Spleen (tissue), 11 donors: ENCODE results near the gene TBC1D22A. TPM values are rescaled to one million over a fixed set of nuclear protein-coding genes. Genes with fewer than 3 reads are reported as not detected.

Experiments
- DNase-seq: peaks from one replicate; pipeline ENCODE4 v3.0.0-alpha.2; 2020
- H3K27ac ChIP-seq, 8 donors: fragments of 200-600 bp; sonication (generic) in 7 of 8; 1 replicate in 4 of 8; 2 replicates in 4 of 8; pipeline versions ENCODE4 v1.5.0 to v1.8.0; 2016 to 2021; ENCODE audit warnings: inconsistent platforms in 4 of 8, mild to moderate bottlenecking in 4 of 8, moderate library complexity in 1 of 8
- H3K27me3 ChIP-seq, 7 donors: fragments of 200-600 bp; sonication (generic) in 6 of 7; replicated peaks in 1 of 7; 1 replicate in 4 of 7; 2 replicates in 3 of 7; pipeline versions ENCODE4 v1.5.0 to v1.8.0; 2016 to 2021; ENCODE audit warnings: inconsistent platforms in 3 of 7, mild to moderate bottlenecking in 1 of 7
- H3K36me3 ChIP-seq, 6 donors: fragments of 200-600 bp; sonication (generic) in 5 of 6; 1 replicate in 4 of 6; 2 replicates in 2 of 6; pipeline versions ENCODE4 v1.5.0 to v1.8.0; 2016 to 2021; ENCODE audit warnings: inconsistent platforms in 2 of 6
- H3K4me1 ChIP-seq, 6 donors: fragments of 200-600 bp; sonication (generic) in 5 of 6; 1 replicate in 3 of 6; 2 replicates in 3 of 6; pipeline versions ENCODE4 v1.5.0 to v1.8.0; 2016 to 2021; ENCODE audit warnings: inconsistent platforms in 3 of 6
- H3K4me3 ChIP-seq, 8 donors: fragments of 200-600 bp; sonication (generic) in 7 of 8; 1 replicate in 4 of 8; 2 replicates in 4 of 8; pipeline versions ENCODE4 v1.5.0 to v1.8.0; 2016 to 2021; ENCODE audit warnings: inconsistent platforms in 4 of 8, mild to moderate bottlenecking in 4 of 8, moderate library complexity in 2 of 8
- H3K9me3 ChIP-seq, 8 donors: fragments of 200-600 bp; sonication (generic) in 7 of 8; 1 replicate in 4 of 8; 2 replicates in 4 of 8; pipeline versions ENCODE4 v1.5.0 to v1.8.0; 2016 to 2021; ENCODE audit warnings: inconsistent platforms in 4 of 8
- CTCF ChIP-seq, 11 experiments: fragments of 200-600 bp in 7 of 11; fragments of 450-650 bp in 4 of 11; sonication (generic) in 4 of 11; IDR thresholded peaks in 8 of 11; conservative IDR thresholded peaks in 3 of 11; 1 replicate in 7 of 11; 2 replicates in 4 of 11; pipeline versions ENCODE4 v1.4.0 to v1.8.0; 2016 to 2021; ENCODE audit warnings: antibody characterized with exemption in 11 of 11, inconsistent platforms in 4 of 11, mild to moderate bottlenecking in 1 of 11
- POLR2A ChIP-seq, 3 donors: fragments of 450-650 bp; IDR thresholded peaks; one replicate each; pipeline ENCODE4 v1.5.1; 2017; ENCODE audit warnings: antibody characterized with exemption in 3 of 3, mild to moderate bottlenecking in 1 of 3
- POLR2AphosphoS5 ChIP-seq, 3 donors: sonication (generic); formaldehyde crosslinking; IDR thresholded peaks; one replicate each; pipeline ENCODE4 v1.5.1; 2017; ENCODE audit warnings: antibody characterized with exemption in 3 of 3
- WGBS, 5 donors: extraction: QIAGEN DNeasy Blood & Tissue Kit in 3 of 5; methylation state at CpG; one replicate each; pipeline versions ENCODE4 v1.1.5 to v1.1.7; 2013 to 2018; 5-methylcytosine and 5-hydroxymethylcytosine counted together
- intact Hi-C: fragments of 100-400 bp; cut with DNase I; formaldehyde crosslinking; loops from one replicate; pipeline ENCODE4 v1.15.0; 2023; ENCODE audit warnings: low total_unique reads
- polyA plus RNA-seq, 3 donors: library from polyadenylated mRNA; stranded (reverse); fragments of 200-250 nt; gene quantifications; one replicate each; pipeline ENCODE4 v1.2.1, GENCODE V29; 2013
- total RNA-seq, 7 donors: library from RNA; depleted of rRNA in 3 of 7; stranded (reverse); fragments of >200 nt in 3 of 7; fragmentation: NEBNext Ultra II Directional in 4 of 7; extraction: Animal tissue kit (Norgen Biotek cat#: 25700) in 4 of 7; gene quantifications; one replicate each; pipeline versions ENCODE4 v1.1.0 to v1.2.1, GENCODE V29; 2016 to 2021
- donor health status: healthy with polysubstance abuse.
- donor health status: DM: no; HTN: no; CAD: no; lungs with moderate emphysema.
- donor health status: DM: no; HTN: no; CAD: no.
- donor health status: Bipolar disorder and iron deficiency.
- donor health status: healthy.
- donor health status: DM: no; HTN: no; CAD: no.
- donor health status: DM: yes; HTN: yes; CAD: no.

The TBC1D22A gene
- total and polyA plus RNA-seq, 10 donors: 17.2 to 66.9 (median 49.6) TPM

- Histone ChIP-seq H3K27ac (no peak overlapping the region), H3K36me3 (peaks cover 0 to 29% (median 0%) of the 10 kb centered on the region in 6 donors), H3K4me1 (peaks cover 0 to 30% (median 11%) of the 10 kb centered on the region in 6 donors), H3K9me3 (peaks cover 0 to 8% (median 0%) of the 10 kb centered on the region in 8 donors), H3K4me3 (no peak overlapping the region), H3K27me3 (no peaks in the 10 kb centered on the region)
- WGBS, 5 donors: 93 to 98% (median 96%) methylated on average over 11 to 13 of the region's 13 CpGs
- no peak for TF ChIP-seq POLR2AphosphoS5 (IDR thresholded peaks at IDR 0.05)
- no peak for TF ChIP-seq POLR2A (IDR thresholded peaks at IDR 0.05)
- TF ChIP-seq CTCF (IDR thresholded peaks at IDR 0.05 in 8 of 11, conservative IDR thresholded peaks at IDR 0.05 in 3 of 11): no peak
- intact Hi-C loops: no loop called here
- DNase-seq: no peak
Observed at GRCh38 chr22:47149976-47150375, 387.5 kb downstream of the TBC1D22A start.

- intact Hi-C loops: no loop called here
- peaks cover 0 to 8% (median 0%) of the 10 kb centered on the region in 8 donors for H3K9me3 ChIP-seq
- no peak for DNase-seq
- peaks cover 0 to 33% (median 11%) of the 10 kb centered on the region in 6 donors for H3K4me1 ChIP-seq
- WGBS, 5 donors: 92 to 96% (median 94%) methylated on average over 16 to 21 of the region's 21 CpGs
- no peaks in the 10 kb centered on the region for H3K27me3 ChIP-seq
- H3K4me3 ChIP-seq: no peak overlapping the region
- no peak overlapping the region for H3K27ac ChIP-seq
- peaks cover 0 to 33% (median 0%) of the 10 kb centered on the region in 6 donors for H3K36me3 ChIP-seq
- no peak for TF ChIP-seq POLR2A (IDR thresholded peaks at IDR 0.05)
Observed at GRCh38 chr22:47150426-47150825, 388.0 kb downstream of the TBC1D22A start.

- WGBS, 5 donors: 95 to 97% (median 95%) methylated on average over 16 to 19 of the region's 19 CpGs
- intact Hi-C loops: no loop called here
- Histone ChIP-seq H3K27ac (no peak overlapping the region), H3K27me3 (no peaks in the 10 kb centered on the region), H3K4me3 (no peak overlapping the region), H3K36me3 (peaks cover 0 to 38% (median 0%) of the 10 kb centered on the region in 6 donors), H3K4me1 (peaks cover 0 to 33% (median 11%) of the 10 kb centered on the region in 6 donors), H3K9me3 (peaks cover 0 to 8% (median 0%) of the 10 kb centered on the region in 8 donors)
- TF ChIP-seq POLR2AphosphoS5 (IDR thresholded peaks at IDR 0.05) (no peak), POLR2A (IDR thresholded peaks at IDR 0.05) (no peak), CTCF (IDR thresholded peaks at IDR 0.05 in 8 of 11, conservative IDR thresholded peaks at IDR 0.05 in 3 of 11) (no peak)
- no peak for DNase-seq
Observed at GRCh38 chr22:47151064-47151463, 388.6 kb downstream of the TBC1D22A start.

GRCh38 chr22:47151490-47151889 lies 389.0 kb downstream of the TBC1D22A start:
- WGBS, 5 donors: 69 to 81% (median 76%) methylated on average over 10 of the region's 10 CpGs
- Histone ChIP-seq H3K4me1 (peaks cover 0 to 33% (median 11%) of the 10 kb centered on the region in 6 donors), H3K36me3 (peaks cover 0 to 42% (median 0%) of the 10 kb centered on the region in 6 donors), H3K9me3 (peaks cover 0 to 8% (median 0%) of the 10 kb centered on the region in 8 donors), H3K4me3 (no peak overlapping the region), H3K27me3 (no peaks in the 10 kb centered on the region), H3K27ac (no peak overlapping the region)
- no peak for TF ChIP-seq POLR2A (IDR thresholded peaks at IDR 0.05)
- TF ChIP-seq POLR2AphosphoS5 (IDR thresholded peaks at IDR 0.05): no peak
- TF ChIP-seq CTCF (IDR thresholded peaks at IDR 0.05 in 8 of 11, conservative IDR thresholded peaks at IDR 0.05 in 3 of 11): no peak
- intact Hi-C loops: no loop called here
- DNase-seq: no peak
